Neutrophil (primary cell): Measurements from ENCODE around the gene CLSTN2.

Experiments
- H3K27ac ChIP-seq: fragments of 200-600 bp; sonication (generic); 2 replicates; pipeline ENCODE4 v1.5.1; 2016; ENCODE audit warnings: mild to moderate bottlenecking, moderate library complexity
- H3K27me3 ChIP-seq: fragments of 200-600 bp; sonication (generic); 2 replicates; pipeline ENCODE4 v1.6.0; 2016; ENCODE audit warnings: mild to moderate bottlenecking
- H3K36me3 ChIP-seq: fragments of 200-600 bp; sonication (generic); 2 replicates; pipeline ENCODE4 v1.5.1; 2017
- H3K4me1 ChIP-seq, 2 experiments: fragments of 200-600 bp in 1 of 2; sonication (generic) in 1 of 2; 1 replicate in 1 of 2; 2 replicates in 1 of 2; pipeline versions ENCODE4 v1.5.1 to v1.6.1; 2013 to 2016; ENCODE audit warnings: low read depth in 1 of 2, low read length in 1 of 2, mild to moderate bottlenecking in 1 of 2, moderate library complexity in 1 of 2; ENCODE audit not compliant: control insufficient read depth in 1 of 2, insufficient read depth in 1 of 2
- H3K4me3 ChIP-seq, 2 experiments: fragments of 200-600 bp in 1 of 2; sonication (generic) in 1 of 2; 1 replicate in 1 of 2; 2 replicates in 1 of 2; pipeline ENCODE4 v1.5.1; 2013 to 2016; ENCODE audit warnings: low read depth in 1 of 2, low read length in 1 of 2, mild to moderate bottlenecking in 1 of 2, moderate library complexity in 1 of 2
- H3K9me3 ChIP-seq: fragments of 200-600 bp; sonication (generic); 2 replicates; pipeline ENCODE4 v1.5.1; 2016
- TF ChIP-seq, protein P1 (sequence below): fragments of 200-600 bp; sonication (generic); IDR thresholded peaks from 2 replicates; pipeline ENCODE4 v1.5.1; 2016; ENCODE audit warnings: antibody characterized with exemption

Gene CLSTN2

DNA sequence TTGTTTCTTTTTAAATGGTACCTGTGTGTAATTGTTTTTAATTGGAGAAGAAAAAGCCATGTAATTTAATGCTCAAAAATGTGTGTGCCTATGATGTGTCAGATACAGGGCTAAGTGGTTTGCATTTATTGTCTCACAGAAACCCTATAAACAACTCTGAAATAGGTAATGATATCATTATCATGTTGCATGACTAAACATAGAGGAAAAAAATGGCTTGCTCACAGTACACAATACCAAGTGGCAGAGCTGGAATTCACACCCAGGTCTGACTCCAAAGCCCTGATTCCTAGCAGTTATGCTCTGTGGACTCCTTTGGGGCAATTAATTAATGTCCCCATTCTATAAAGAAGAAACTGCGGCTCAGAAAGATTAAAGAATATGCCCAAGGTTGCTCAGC lies 505.5 kb downstream of the CLSTN2 start:
- H3K27ac ChIP-seq: no peak overlapping the region
- no peaks in the 10 kb centered on the region for H3K4me1 ChIP-seq
- TF ChIP-seq, protein P1, sequence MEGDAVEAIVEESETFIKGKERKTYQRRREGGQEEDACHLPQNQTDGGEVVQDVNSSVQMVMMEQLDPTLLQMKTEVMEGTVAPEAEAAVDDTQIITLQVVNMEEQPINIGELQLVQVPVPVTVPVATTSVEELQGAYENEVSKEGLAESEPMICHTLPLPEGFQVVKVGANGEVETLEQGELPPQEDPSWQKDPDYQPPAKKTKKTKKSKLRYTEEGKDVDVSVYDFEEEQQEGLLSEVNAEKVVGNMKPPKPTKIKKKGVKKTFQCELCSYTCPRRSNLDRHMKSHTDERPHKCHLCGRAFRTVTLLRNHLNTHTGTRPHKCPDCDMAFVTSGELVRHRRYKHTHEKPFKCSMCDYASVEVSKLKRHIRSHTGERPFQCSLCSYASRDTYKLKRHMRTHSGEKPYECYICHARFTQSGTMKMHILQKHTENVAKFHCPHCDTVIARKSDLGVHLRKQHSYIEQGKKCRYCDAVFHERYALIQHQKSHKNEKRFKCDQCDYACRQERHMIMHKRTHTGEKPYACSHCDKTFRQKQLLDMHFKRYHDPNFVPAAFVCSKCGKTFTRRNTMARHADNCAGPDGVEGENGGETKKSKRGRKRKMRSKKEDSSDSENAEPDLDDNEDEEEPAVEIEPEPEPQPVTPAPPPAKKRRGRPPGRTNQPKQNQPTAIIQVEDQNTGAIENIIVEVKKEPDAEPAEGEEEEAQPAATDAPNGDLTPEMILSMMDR: no peak
- no peaks in the 10 kb centered on the region for H3K9me3 ChIP-seq
- no peaks in the 10 kb centered on the region for H3K27me3 ChIP-seq
- no peaks in the 10 kb centered on the region for H3K36me3 ChIP-seq
- H3K4me3 ChIP-seq: no peak overlapping the region

- Histone ChIP-seq H3K27me3 (no peaks in the 10 kb centered on the region), H3K36me3 (no peaks in the 10 kb centered on the region), H3K4me3 (no peak overlapping the region), H3K4me1 (no peaks in the 10 kb centered on the region), H3K27ac (no peak overlapping the region), H3K9me3 (no peaks in the 10 kb centered on the region)
- TF ChIP-seq, protein P1: no peak
Measured at GRCh38 chr3:140441006-140441405, 506.0 kb downstream of the CLSTN2 start.

- Histone ChIP-seq H3K27ac (no peak overlapping the region), H3K4me1 (no peaks in the 10 kb centered on the region), H3K9me3 (no peaks in the 10 kb centered on the region), H3K4me3 (no peak overlapping the region), H3K27me3 (no peaks in the 10 kb centered on the region), H3K36me3 (no peaks in the 10 kb centered on the region)
- TF ChIP-seq, protein P1: no peak
Measured at GRCh38 chr3:140442621-140443020, 507.6 kb downstream of the CLSTN2 start.

DNA sequence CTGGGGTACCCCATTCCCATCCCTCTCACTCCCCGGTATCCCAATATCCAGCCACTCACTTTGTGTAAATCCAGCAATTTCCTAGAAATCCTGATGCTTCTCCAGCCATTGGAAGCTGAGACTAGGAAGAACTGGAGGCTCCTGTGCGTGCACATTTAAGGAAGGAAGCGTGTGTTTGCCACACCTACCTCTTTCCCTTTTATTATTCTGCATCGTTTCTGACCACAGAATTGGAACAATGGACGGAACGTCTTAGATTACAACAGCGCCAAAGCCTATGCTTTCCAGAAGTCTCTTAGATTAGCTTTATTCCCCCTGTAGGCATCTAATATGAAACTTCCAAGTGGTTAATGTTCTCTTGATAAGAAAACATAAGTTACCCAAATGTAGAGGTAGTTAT lies 508.1 kb downstream of the CLSTN2 start:
- H3K27me3 ChIP-seq: no peaks in the 10 kb centered on the region
- H3K9me3 ChIP-seq: no peaks in the 10 kb centered on the region
- no peak overlapping the region for H3K27ac ChIP-seq
- H3K36me3 ChIP-seq: no peaks in the 10 kb centered on the region
- no peaks in the 10 kb centered on the region for H3K4me1 ChIP-seq
- H3K4me3 ChIP-seq: no peak overlapping the region
- TF ChIP-seq, protein P1: no peak

- no peaks in the 10 kb centered on the region for H3K36me3 ChIP-seq
- no peak overlapping the region for H3K27ac ChIP-seq
- H3K4me1 ChIP-seq: no peaks in the 10 kb centered on the region
- no peak overlapping the region for H3K4me3 ChIP-seq
- no peaks in the 10 kb centered on the region for H3K27me3 ChIP-seq
- H3K9me3 ChIP-seq: no peaks in the 10 kb centered on the region
- TF ChIP-seq, protein P1: no peak
Measured at GRCh38 chr3:140443806-140444205, 508.8 kb downstream of the CLSTN2 start.

- H3K36me3 ChIP-seq: no peaks in the 10 kb centered on the region
- H3K4me3 ChIP-seq: no peak overlapping the region
- H3K4me1 ChIP-seq: no peaks in the 10 kb centered on the region
- H3K27ac ChIP-seq: no peak overlapping the region
- H3K9me3 ChIP-seq: no peaks in the 10 kb centered on the region
- H3K27me3 ChIP-seq: no peaks in the 10 kb centered on the region
- TF ChIP-seq, protein P1: no peak
Measured at GRCh38 chr3:140446734-140447133, 511.7 kb downstream of the CLSTN2 start.
